SKM-1 (cell line): ENCODE measurements around the gene CFAP97.
"Not testable (repeated sequence)": the region's sequence is repeated elsewhere in the genome, so short reads cannot be mapped to it uniquely, and the experiment has no call there.

Experiments
- DNase-seq: peaks from one replicate; lab custom pipeline; 2025; ENCODE audit not compliant: unreplicated experiment; lab: John Stamatoyannopoulos, UW

CFAP97 gene

GRCh38 chr4:185142912-185143600 lies 60.7 kb downstream of the CFAP97 start, which contains the start of gene SLC25A4:
Gene SLC25A4 (plus strand): TSS chr4:185143266. CDS start chr4:185143373, 107 bp downstream.
- DNase-seq = peak; percentile 62

DNA sequence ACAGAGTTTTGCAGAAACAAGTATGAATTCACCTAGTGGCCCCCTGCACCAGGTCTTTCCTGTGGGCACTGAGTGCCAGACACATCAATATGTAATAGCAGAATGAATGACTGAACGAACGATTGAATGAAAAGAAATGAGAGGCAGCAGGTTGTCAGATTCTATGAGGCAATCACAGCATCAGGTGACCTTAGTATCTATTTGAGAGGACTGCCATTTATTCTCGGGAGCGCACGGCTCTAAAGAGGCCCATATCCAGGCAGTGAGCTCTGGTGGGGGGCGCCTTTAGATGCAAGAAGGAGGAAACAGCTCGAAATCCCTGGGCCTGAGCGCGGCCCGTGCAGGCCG lies 61.3 kb downstream of the CFAP97 start:
- DNase-seq = no peak

GRCh38 chr4:185141777-185142176 lies 62.0 kb downstream of the CFAP97 start:
- DNase-seq = no peak

GRCh38 chr4:185139736-185140135 lies 64.1 kb downstream of the CFAP97 start:
- no peak for DNase-seq

- DNase-seq = no peak
Measured at GRCh38 chr4:185138161-185138560, 65.6 kb downstream of the CFAP97 start.

- no peak for DNase-seq
Measured at GRCh38 chr4:185137233-185137925, 66.4 kb downstream of the CFAP97 start.

- peak; percentile 33 for DNase-seq
Measured at GRCh38 chr4:185134307-185134869, 69.4 kb downstream of the CFAP97 start.

- DNase-seq = no peak
Measured at GRCh38 chr4:185128272-185129119, 75.3 kb downstream of the CFAP97 start.

GRCh38 chr4:185127021-185127925 lies 76.5 kb downstream of the CFAP97 start:
- DNase-seq = no peak

DNA sequence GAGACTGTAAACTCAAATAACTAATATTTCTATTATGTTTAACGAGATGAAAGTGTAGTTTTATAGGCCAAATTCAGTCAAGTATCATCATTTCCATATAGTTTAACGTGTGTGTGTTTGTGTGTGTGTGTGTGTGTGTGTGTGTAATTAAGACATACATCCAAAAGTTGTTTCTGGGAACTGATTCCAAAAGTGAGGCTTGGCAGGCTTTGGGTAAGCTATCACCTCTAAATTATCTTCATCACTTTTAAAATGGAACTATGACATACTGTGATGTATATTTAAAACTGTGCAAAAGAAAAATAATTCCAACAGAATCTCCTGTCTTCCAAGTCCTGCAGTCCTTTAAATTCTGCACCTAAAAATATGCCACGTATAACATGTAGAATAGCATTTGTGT lies 79.8 kb downstream of the CFAP97 start:
- no peak for DNase-seq

DNA sequence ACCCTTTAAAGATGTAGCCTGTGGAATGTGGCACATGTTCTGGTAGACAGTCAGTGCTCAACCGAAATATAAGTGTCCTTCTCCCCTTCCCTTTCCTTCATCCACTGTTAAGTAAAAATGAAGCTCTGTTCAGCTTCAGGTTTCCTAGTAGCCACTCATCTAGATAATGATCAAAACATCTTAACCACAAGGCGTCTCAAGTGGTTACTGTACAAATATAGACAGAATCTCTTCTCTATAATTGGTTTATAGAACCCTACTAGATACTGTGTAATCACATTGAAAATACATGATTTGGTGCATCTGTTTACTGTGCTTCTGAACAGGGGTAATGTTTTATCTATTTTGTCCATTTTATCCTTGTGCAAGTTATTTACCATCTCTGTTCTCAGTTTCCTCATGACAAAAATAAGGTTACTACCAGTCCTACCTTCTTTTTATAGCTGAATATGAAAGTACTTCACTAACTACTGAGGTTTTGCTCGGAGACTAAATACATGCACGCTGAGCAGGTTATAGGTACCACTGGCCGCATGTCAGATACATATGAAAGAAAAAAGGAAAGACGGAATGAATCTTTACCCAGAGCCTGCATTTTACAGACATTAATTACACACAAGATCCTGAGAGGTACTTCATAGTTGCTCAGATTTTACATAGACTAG lies 81.0 kb downstream of the CFAP97 start:
- DNase-seq = no peak

DNA sequence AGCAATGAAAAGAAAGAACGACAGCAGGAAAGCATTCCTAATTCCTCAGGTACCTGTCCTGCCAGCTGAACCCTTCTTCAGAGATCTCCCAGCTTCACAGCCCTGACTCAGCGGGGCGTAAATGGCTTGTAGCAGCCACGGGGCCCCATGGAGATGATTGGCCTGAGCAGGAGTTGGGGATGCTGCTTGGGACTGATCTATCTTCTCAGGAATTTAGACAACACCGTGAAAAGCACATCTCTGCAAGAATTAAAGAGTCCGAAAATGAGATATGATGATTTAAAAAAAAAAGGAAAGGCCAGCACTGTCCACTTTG lies 83.2 kb downstream of the CFAP97 start:
- no peak for DNase-seq

DNA sequence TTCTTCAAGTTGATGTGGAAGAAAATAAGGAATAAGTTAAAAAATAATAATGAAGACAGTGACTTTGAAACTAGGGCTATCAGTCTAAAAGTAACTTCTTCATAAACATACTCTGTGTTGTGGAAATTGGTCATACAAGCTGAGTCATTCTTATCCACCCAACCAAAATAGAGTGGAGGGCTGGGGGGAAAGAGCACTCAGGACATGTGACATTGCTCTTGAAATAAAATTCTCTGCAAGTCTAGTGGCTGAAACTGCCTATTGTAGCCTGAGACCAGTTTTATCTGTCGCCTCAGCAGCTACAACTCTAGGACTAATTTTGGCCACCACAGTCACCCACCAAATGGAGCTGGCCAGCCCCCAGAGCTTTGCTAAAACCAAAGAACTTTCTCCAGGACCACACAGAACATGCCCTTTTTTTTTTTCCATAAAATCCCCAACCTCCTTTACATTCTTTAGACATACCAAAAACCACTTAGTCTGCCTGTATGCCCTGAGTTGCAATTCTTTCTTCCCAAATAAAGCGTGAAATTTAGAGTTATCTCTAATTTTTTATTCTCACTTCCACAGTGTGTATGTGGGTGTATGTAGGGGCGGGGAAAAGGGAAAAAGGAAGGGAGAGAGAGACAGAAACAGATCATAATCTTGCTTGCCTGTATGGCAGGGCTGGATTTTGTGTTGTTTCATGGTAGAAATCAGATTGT lies 83.7 kb downstream of the CFAP97 start:
- DNase-seq = no peak

DNA sequence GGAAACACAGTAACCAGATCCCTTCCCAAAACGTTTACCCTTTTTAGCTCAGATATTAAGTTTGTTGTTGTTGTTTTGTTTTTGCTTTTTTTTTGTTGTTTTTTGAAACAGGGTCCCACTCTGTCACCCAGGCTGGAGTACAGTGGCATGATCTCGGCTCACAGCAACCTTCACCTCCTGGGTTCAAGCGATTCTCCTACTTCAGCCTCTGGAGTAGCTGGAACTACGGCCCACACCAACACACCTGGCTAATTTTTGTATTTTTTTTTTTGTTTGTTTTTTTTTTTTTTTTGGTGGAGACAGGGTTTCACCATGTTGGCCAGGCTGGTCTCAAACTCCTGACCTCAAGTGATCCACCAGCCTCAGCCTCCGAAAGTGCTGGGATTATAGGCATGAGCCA lies 84.3 kb downstream of the CFAP97 start:
- not testable (repeated sequence) for DNase-seq

- no peak for DNase-seq
Measured at GRCh38 chr4:185118876-185119275, 84.9 kb downstream of the CFAP97 start.

DNA sequence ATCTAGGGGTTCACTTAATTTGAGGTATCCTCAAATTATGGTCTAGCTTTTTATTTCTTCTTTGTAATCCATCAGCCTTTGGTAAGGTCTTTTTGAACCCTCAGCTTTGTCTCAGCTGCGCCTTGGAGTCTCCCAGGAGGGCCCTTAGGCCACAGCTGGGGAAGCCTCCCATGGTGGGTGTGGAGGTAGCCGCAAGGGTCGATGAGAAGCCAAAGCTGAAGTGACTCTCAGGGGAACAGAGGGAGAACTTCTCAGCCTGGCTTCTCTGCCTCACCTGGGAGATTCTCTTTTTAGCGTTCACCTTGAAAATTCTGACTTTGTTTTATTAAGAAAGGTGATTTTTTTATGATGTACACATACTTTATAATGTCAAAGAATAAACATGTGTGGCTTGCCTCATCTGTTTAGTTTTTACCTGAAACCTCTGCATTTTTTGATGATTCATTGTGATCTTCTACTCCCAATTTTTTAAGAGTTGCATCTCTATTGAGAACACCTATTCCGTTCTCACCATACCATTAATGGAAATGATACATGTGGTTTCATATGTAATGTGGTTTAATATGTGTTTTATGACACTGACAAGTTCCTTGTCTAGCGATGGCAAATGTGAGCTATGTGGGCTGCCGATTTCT lies 86.4 kb downstream of the CFAP97 start:
- no peak for DNase-seq

- no peak for DNase-seq
Measured at GRCh38 chr4:185115827-185116232, 88.0 kb downstream of the CFAP97 start.

GRCh38 chr4:185113340-185113739 lies 90.5 kb downstream of the CFAP97 start:
- DNase-seq = no peak

DNA sequence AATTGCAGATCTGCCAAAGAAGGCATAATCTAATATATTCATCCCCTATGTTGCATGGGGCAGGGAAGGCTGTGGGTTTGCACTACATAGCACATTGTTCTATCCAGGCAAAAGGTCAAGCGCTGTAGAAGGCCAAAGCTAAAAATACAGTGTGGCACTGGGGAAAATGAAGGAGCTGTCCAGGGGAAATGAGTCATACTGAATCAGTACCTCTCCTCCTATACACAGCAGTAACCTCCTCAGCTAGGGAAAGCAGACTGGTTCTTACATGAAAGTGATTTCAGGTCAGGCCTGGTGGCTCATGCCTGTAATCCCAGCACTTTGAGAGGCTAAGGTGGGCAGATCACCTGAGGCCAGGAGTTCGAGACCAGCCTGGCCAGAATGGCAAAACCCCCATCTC lies 91.7 kb downstream of the CFAP97 start:
- peak; percentile 11 for DNase-seq
